ENCODE data around the gene PRSS36.

Gene PRSS36

DNA sequence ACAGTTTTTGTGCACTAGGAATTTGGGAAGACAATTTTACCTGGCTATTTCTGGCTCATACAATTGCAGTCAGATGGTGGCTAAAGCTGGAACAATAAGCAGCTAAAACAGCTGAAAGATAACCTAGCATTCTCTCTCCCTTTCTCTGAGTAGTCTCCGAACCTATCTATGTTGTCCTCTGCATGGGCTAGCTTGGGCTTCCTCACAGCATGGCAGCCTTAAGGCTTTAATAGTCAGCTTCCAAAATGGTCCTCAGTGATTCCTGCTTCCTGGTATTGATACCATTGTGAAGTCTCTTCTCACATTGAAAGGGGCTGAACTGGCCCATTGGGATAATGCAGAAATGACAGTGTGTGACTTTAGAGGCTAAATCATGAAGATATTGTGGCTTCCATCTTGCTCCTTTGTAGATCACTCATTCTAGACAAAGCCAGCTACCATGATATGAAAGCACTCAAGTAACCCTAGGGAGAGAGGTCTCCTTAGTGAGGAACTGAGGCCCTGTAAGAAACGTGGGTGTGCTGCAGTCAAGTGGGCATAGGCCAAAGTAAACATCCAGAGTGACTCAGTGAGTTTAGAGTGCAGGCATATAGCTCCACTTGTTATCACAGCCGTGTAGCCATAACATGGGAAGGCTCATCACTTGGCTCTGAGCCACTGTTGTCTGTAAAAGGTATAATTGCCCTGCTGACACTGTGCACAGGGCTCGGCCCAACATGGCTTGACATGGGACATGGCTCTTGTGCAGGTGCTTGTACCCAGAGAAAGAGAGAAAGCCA is 49.8 kb downstream of the PRSS36 start:
- DNase-seq (ENCODE audit: low spot score), result no peak

- peak; percentile 93 for DNase-seq (ENCODE audit: low spot score)
Measured at GRCh38 chr16:31094424-31095120, 55.3 kb downstream of the PRSS36 start, which contains the start of gene VKORC1. VKORC1 (minus strand) TSS chr16:31094797; CDS start chr16:31094729, 68 bp downstream.

- DNase-seq (ENCODE audit: low spot score), result no peak
Measured at GRCh38 chr16:31094088-31094423, 55.8 kb downstream of the PRSS36 start.

GRCh38 chr16:31093132-31093703 is 56.6 kb downstream of the PRSS36 start:
- no peak for DNase-seq (ENCODE audit: low spot score)

DNA sequence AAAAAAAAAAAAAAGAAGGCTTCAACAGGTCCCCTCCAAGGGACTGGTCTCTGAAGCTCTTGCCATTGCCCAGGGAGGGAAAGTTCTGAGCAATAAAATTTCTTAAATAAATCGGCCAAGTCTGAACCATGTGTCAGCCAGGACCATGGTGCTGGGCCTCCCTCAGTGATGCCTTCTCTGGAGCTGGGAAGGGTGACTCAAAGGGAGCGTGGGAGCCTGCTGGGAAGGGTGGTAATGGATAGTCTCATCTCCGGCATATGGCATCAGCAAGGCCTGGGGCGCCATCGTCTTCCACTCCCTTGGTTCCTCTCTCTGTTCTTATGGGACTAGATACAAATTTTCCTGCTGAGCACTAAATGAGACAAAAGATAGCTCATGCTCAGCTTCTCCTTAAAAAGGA is 57.5 kb downstream of the PRSS36 start:
- DNase-seq (ENCODE audit: low spot score), result no peak

DNA sequence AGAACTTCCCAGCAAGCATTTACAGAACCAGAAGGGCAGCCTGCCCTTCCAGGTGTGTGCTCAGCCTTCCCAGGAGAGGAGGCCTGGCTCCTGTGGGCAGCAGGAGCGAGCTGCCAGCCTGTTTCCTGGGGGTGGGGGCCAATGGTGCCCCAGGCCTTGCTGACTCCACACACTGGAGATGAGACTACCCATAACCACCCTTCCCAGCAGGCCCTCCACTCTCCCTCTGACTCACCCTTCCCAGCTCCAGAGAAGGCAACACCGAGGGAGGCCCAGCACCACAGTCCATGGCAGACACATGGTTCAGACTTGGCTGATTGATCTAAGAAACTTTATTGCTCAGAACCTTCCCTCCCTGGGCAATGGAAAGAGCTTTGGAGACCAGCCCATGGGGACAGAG is 59.3 kb downstream of the PRSS36 start:
- no peak for DNase-seq (ENCODE audit: low spot score)

GRCh38 chr16:31089199-31089598 is 60.7 kb downstream of the PRSS36 start:
- DNase-seq (ENCODE audit: low spot score), result no peak

Measured in CD4-positive, alpha-beta T cell treated with Interleukin-15 for 4 hours (primary cell).